ENCODE data around the gene LINGO4.
A peak's percentile ranks its signal among the peaks of the same experiment; 100 is the strongest.
"Not testable (repeated sequence)": the region's sequence is repeated elsewhere in the genome, so short reads cannot be mapped to it uniquely, and the experiment has no call there.

The LINGO4 gene

DNA sequence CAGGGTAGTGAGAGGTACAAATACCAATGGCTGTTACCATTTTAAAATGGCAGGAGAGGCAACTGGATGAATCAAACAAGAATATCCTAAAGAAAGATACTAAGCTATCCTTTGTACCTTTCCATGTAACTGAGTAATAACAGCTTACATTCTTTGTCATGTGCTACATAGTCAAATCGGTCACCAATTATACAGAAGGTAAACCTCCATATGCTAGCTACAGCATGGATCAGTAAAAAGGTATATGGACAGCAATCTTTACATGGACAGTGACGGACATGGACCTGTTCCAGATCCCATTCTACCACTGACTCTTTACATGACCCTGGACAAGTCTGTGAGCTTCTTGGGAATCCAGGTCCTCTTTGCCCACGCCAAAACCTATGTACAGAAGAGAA is 28.6 kb downstream of the LINGO4 start:
- no peak for DNase-seq

DNA sequence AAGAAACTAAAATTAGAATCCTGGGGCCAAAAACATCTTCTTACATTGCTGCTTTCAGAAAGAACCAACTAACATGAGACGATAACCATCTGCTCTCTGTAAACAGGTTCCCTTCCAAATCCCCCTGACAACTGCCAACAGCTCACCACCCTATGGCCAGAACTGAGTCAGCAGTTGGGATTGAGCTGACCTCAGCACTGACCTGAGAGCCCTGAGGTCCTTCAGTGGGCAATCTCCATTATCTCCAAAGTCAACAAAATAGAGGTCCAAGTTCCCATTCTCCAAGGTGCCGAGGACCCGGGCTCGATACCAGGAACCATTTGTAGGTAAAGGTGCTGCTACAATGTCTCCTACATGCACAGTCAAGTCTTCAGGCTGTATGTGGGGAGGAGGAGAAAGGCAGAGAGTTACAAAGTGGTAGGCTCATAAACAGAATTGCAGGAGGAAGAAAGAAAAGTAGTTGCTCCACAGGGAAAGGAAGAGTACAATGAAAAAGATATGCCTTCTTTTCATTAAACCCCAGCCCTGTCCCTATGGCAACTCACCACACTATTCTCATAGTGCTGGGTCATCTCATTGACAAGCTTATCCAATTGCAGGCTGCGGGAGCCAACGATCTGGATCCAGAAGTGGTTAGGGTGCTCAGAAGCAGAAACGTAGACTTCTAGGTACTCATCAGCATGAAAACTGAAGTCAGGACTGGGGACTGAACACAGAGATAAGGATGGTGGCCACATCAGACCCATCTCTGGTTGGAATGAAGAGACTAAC is 29.1 kb downstream of the LINGO4 start:
- no peak for DNase-seq

DNA sequence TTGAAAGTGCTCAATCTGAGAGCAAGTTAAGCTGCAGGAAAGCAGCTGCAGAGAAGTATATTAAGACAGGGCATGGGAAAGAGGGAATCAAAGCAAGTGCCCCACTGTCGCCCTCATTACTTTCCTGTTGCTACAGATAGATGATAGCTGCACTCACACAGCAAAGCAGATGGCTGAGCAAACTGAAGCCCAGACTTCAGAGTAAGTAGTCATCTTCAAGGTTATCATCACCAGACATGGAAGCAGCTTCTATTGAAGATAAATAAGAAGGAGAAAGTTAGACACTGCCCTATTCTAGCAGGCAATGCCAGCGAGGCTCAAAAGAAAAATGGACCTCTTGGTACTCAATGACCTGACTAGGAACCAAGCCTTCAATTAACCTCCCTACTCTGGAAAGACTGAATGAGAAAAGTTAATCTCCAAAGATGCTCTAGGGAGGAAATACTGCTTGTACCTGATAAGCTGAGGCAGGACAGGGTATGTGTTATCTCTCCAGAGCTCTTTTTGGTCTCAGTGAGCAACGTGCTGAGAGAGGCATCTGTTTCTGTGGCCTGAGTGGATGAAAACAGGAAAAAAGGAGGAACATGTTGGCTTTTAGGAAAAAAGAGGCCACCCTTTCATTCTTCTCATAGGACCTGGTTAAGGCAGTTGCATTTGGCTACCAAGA is 30.8 kb downstream of the LINGO4 start:
- DNase-seq = no peak

DNA sequence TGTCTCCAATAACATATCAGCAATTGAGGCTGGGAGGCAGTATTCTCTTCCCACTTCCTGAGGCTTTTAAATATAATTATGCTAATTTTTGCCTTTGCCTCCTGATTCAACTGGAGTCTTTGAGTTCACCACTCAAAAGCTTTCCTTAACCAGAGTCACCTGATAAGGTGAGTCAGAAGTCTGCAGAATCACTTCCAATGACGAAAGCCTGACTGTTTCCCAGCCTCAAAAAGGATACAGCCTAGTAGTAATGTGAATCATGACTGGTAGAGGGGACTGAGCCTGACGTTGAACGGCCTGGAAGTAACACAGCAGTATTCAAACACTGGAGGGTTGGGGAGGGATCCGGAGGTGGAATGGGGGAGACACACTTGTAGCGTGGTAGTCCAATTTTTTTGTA is 31.5 kb downstream of the LINGO4 start:
- no peak for DNase-seq

DNA sequence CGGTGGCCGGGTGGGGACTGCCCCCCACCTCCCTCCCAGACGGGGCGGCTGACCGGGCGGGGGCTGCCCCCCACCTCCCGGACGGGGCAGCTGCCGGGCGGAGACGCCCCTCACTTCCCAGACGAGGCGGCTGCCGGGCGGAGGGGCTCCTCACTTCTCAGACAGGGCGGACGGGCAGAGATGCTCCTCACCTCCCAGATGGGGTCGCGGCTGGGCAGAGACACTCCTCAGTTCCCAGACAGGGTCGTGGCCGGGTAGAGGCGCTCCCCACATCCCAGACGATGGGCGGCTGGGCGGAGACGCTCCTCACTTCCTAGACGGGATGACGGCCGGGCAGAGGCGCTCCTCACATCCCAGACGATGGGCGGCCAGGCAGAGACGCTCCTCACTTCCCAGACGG is 35.9 kb downstream of the LINGO4 start:
- DNase-seq = not testable (repeated sequence)

DNA sequence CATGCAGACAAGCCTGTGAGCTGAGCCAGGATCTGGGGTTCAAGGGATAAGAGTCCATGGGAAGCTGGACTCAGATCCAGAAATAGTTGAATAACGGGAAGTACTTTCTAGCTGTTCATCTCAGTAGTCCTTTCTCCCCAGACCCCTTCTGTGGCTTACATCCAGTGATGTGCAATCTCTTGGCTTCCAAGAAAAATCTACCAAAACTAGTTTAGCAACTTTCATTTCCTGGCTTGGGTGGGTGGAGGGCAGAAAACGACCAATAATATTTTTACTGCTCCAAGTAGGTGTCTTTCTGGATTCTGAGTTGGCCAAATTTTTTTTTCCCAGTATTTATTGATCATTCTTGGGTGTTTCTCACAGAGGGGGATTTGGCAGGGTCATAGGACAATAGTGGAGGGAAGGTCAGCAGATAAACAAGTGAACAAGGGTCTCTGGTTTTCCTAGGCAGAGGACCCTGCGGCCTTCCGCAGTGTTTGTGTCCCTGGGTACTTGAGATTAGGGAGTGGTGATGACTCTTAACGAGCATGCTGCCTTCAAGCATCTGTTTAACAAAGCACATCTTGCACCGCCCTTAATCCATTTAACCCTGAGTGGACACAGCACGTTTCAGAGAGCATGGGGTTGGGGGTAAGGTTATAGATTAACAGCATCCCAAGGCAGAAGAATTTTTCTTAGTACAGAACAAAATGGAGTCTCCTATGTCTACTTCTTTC is 36.7 kb downstream of the LINGO4 start:
- DNase-seq = not testable (repeated sequence)

DNA sequence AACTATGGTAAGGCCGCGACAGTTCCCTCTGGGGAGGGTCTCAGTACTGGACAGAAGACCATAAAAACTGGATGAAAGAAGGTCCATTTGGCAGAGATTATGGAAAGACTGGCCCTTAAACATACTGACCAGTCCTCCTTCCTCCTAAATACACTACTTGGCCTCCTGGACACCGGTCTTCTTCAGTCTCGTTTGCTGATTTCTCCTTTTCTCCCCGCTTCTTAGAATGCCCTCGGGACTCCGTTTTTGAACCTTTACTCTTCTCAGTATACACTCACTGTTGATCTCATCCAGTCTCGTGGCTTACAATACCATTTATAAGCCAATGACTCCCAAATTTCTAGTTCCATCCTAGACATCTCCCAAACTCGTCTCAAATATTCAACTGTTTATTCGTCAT is 41.2 kb downstream of the LINGO4 start:
- DNase-seq = no peak

DNA sequence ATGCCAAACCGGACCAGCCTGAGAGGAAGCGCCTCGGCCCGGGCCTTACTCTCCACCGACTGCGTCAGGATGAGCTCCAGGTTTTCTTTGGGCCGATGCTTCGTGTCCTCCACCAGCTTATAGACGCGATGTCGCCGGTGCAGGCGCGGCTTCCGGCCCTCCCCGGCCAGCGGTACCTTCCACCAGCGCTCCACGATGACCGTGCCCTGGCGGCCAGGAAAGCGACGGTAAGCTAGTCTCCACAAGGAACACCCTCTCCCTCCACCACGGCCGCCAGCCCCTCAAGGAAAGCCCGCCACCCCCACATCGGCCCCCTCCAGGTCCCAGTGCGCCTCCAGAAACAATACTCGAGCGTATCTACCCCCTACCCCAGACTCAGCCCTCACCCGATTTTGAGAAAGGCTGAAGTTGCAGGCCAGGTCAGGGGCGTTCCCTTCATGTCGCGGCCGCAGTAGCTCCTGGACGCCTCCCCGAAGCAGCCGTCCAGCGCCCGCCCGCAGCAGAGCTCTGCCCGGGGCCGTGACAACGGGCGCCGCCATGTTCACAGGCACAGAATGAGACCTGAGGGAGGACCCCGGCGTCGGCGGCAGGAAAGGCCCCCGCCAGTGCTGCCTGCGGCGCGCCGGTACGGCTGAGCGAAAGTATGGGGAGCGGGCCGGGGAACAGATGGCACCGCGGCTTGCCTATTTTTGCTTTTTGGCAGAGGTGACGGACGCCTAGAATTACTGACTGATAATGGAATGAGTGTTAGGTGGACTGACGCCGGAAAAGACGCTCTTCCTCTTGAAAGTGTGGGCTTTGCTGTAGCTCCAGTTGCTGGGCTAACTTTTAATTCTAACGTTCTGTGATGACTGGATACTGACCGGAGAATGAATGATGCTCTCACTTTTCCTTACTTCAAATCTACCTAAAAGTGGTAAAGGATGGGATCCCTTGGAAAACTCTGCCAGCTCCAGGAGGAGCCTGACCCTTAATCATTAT is 42.0 kb downstream of the LINGO4 start, which contains the start of gene MRPL9:
TSS of gene MRPL9 (minus strand) at position 556 of the 981 bp plus-strand sequence. CDS start at position 539, 17 bp downstream.
- DNase-seq = peak; percentile 65

DNA sequence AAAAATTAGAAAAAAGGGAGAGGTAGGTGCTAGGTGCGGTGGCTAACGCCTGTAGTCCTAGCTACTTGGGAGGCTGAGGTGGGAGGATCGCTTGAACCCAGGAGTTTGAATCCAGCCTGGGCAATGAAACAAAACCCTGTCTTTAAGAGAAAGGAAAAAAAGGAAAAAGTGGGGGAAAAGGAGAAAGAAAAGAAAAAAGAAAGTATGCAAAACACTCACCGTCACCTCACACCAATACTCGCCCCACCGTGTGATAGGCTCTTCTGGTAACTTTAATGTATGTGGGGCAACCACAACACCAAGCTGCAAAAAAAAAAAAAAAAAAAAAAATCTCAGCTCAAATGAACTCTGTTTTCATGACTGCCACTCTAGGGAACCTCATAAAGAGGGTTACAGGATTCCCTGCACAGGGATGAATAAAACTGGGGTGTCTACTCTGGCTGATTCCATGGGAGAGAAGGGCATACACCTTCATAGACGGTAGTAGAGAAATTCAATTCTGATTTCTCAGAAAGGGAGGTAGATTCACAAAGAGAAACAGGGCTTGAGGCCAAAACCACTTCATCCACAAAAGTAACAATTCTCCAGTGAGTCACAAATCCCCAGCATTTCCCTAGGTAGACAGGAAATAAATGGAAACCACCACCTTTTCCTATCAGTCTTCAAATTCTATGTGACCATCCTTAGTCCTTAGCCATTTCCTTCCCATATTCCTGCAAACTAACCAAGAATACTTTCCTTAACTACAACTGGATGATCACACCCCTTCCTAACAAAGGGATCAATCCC is 44.4 kb downstream of the LINGO4 start:
- no peak for DNase-seq

DNA sequence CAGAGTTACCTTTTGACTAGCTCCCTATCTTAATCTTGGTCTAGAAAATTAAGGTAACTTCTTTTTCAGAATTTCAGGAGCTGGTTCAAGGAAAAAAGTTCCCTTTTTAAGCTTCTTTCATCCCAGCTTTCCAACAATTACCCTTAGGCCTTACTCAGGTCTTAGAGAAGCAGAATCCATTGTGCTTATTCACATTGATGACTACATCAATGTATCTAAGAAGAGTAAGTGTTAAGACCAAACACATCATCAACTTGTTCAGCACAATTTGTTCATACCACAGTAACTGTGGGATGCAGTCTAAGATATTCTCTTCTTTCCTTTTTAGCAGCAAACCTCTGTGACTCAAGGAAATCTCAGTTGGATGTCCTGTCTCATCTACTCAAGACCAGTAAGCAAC is 46.0 kb downstream of the LINGO4 start:
- DNase-seq = no peak

DNA sequence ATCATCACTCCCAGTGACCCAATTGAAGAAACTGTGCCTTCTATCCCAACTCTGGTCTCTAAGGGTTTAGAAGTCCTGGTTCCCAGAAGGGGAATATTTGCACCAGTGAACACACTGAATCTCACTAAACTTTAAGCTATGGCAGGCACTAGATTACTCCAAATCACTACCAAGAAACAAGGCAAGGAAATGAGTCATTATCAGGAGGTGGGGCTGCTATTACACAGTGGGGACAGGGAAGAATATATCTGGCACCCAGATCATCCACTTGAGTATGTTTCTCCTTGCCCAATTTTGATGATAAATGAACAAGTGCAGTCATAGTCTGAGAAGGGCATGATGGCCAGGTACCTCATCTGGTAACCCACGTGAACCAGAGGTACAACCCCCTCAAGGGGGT is 48.9 kb downstream of the LINGO4 start:
- DNase-seq = no peak
